Activated CD4-positive, alpha-beta T cell treated with anti-CD3 and anti-CD28 coated beads for 36 hours (primary cell): ENCODE results near the gene FSD2. TPM values are rescaled to one million over a fixed set of nuclear protein-coding genes. Genes with fewer than 3 reads are reported as not detected.
"Not testable (repeated sequence)": the region's sequence is repeated elsewhere in the genome, so short reads cannot be mapped to it uniquely, and the experiment has no call there.

Experiments
- ATAC-seq: fragments of 200-7000 bp; cut with Tn5 transposase; one replicate; pipeline ENCODE4 v1.10.0; 2021; ENCODE audit warnings: mild to moderate bottlenecking, moderate library complexity
- CTCF ChIA-PET: fragments of 350-600 bp; sonication (Branson Sonifier 250); formaldehyde crosslinking; loops from one replicate; lab custom pipeline; 2021; ENCODE audit warnings: antibody characterized with exemption; lab: Charles Lee
- POLR2A ChIA-PET: fragments of 350-600 bp; sonication (Branson Sonifier 250); formaldehyde crosslinking; loops from one replicate; lab custom pipeline; 2021; ENCODE audit warnings: antibody characterized with exemption, inconsistent platforms; lab: Charles Lee
- DNase-seq: peaks from one replicate; pipeline ENCODE4 v3.0.0-alpha.2; 2020
- H3K27ac Mint-ChIP-seq: one replicate; pipeline ENCODE4 v1.8.0; 2021; ENCODE audit warnings: mixed read lengths
- H3K27me3 Mint-ChIP-seq: one replicate; pipeline ENCODE4 v1.8.0; 2021; ENCODE audit warnings: mixed read lengths
- H3K36me3 Mint-ChIP-seq: one replicate; pipeline ENCODE4 v1.8.0; 2021; ENCODE audit warnings: low read depth, mixed read lengths
- H3K4me1 Mint-ChIP-seq: one replicate; pipeline ENCODE4 v1.8.0; 2021; ENCODE audit warnings: mixed read lengths
- H3K4me3 Mint-ChIP-seq: one replicate; pipeline ENCODE4 v1.8.0; 2021; ENCODE audit warnings: mild to moderate bottlenecking, moderate library complexity, mixed read lengths
- H3K9me3 Mint-ChIP-seq: one replicate; pipeline ENCODE4 v1.8.0; 2021; ENCODE audit warnings: low read depth, mixed read lengths
- intact Hi-C, 2 experiments: fragments of 100-400 bp; cut with DNase I in 1 of 2; cut with micrococcal nuclease in 1 of 2; formaldehyde crosslinking; loops; one replicate each; pipeline versions ENCODE4 v1.14.2 to v1.15.1; 2022 to 2024; cut with DNase I, micrococcal nuclease
- total RNA-seq, 2 experiments: library from RNA; stranded (reverse); gene quantifications; one replicate each; pipeline ENCODE4 v1.2.3, GENCODE V29; 2021

The FSD2 gene
- total RNA-seq, 2 experiments from 2014 or later = not detected

DNA sequence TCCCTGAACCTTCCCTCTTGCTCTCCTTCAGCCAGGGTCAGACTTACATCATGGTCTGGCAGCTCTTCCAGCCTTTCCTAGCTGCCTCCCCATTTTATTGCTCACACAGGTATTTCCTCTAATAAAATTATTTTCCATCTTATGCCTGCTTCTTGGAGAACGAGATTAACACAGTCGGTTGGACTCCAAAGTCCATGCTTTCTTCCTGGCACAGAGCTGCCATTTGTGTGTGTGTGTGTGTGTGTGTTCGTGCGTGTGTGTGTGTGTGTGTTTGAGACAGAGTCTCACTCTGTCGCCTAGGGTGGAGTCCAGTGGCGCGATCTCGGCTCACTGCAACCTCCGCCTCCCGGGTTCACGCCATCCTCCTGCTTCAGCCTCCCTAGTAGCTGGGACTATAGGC, 15.5 kb downstream of the FSD2 start:
- Mint-ChIP-seq H3K4me3 (no peak overlapping the region), H3K9me3 (peaks cover 10% of the 10 kb centered on the region), H3K4me1 (no peaks in the 10 kb centered on the region), H3K27me3 (no peaks in the 10 kb centered on the region), H3K27ac (no peak overlapping the region), H3K36me3 (peaks cover 5% of the 10 kb centered on the region)
- CTCF ChIA-PET = interaction anchor here (0.8 kb wide), 1 partner anchor 93 kb away, joined by 4 read pairs; no protein-coding TSS in a partner anchor
- no peak for DNase-seq
- POLR2A ChIA-PET = interaction anchor here (0.5 to 0.7 kb wide), 2 partner anchors 43 to 660 kb away, joined by 3 to 4 read pairs; no protein-coding TSS in a partner anchor
- ATAC-seq = no peak
- intact Hi-C loops = no loop called here

DNA sequence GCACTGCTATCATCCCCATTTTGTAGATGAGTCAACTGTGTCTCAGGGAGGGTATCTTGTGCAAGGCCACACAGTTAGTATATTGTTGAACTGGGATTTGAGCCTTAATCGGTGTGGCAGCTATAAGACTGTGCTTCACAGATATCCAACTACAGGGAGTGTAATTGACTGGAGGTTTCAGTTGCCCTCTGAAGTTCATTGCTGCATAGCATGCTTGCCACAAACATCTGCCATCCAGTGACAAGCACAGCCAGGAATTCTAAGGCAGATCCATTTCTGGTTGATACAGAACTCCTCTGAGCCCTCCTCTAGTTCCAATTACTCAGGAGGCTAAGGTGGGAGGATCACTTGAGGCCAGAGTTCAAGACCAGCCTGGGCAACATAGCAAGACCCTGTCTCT, 16.4 kb downstream of the FSD2 start:
- Mint-ChIP-seq H3K36me3 (peaks cover 5% of the 10 kb centered on the region), H3K9me3 (peaks cover 10% of the 10 kb centered on the region), H3K27ac (no peak overlapping the region), H3K4me3 (no peak overlapping the region), H3K27me3 (no peaks in the 10 kb centered on the region), H3K4me1 (no peaks in the 10 kb centered on the region)
- DNase-seq (no peak), ATAC-seq (no peak)
- ChIA-PET POLR2A (no interaction called here), CTCF (interaction anchor here (0.9 kb wide), 1 partner anchor 9 kb away, joined by 4 read pairs; no protein-coding TSS in a partner anchor)
- intact Hi-C loops = no loop called here

DNA sequence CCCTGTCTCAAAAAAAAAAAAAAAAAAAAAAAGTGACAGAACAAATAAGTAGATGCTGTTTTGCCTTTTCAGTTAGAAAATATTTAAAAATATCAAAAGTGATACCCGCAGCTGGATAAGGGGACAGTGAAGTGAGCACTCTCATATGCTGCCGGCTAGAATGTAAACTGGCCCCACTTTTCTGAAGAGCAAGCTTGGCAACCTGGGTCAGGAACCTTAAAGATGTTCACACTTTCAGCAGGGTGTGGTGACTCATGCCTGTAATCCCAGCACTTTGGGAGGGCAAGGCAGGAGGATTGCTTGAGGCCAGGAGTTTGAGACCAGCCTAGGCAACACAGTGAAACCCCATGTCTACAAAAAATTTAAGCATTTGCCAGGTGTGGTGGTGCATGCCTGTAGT, 17.4 kb downstream of the FSD2 start:
- POLR2A ChIA-PET = no interaction called here

DNA sequence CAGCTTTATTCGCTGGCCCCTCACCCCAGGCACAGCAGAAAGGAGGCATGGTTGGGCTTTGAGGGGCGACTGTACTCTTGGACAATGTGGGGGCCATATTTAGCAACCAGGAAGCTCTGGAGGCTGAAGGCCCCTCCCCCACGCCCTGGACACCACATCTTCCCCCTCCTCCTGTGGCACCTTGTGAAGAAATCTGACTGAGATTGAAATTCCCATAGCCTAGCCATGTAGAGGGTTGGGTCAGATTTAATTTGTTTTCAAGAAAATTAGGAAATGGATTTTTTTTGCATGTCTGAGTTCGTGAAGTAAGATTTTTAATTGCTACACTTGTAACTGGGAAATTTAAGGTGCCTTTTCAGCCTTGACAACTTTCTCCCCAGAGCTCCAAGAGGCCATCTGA, 24.5 kb downstream of the FSD2 start:
- DNase-seq = no peak
- ChIA-PET POLR2A (no interaction called here), CTCF (interaction anchor here (0.9 to 1.1 kb wide), 2 partner anchors 8 to 12 kb away, joined by 4 read pairs; no protein-coding TSS in a partner anchor)
- ATAC-seq = no peak
- H3K36me3 Mint-ChIP-seq = no peaks in the 10 kb centered on the region
- intact Hi-C loops = no loop called here
- H3K4me3 Mint-ChIP-seq = no peak overlapping the region
- peaks cover 2% of the 10 kb centered on the region for H3K27me3 Mint-ChIP-seq
- no peak overlapping the region for H3K27ac Mint-ChIP-seq
- H3K9me3 Mint-ChIP-seq = no peaks in the 10 kb centered on the region
- H3K4me1 Mint-ChIP-seq = no peaks in the 10 kb centered on the region

More for the DNA sequence above, 17.4 kb downstream of the FSD2 start:
- Mint-ChIP-seq H3K4me1 (no peaks in the 10 kb centered on the region), H3K27ac (no peak overlapping the region), H3K9me3 (peaks cover 2% of the 10 kb centered on the region), H3K36me3 (peaks cover 2% of the 10 kb centered on the region), H3K4me3 (no peak overlapping the region), H3K27me3 (peaks cover 2% of the 10 kb centered on the region)
- DNase-seq (no peak), ATAC-seq (no peak)
- CTCF ChIA-PET = no interaction called here
- intact Hi-C loops = no loop called here

DNA sequence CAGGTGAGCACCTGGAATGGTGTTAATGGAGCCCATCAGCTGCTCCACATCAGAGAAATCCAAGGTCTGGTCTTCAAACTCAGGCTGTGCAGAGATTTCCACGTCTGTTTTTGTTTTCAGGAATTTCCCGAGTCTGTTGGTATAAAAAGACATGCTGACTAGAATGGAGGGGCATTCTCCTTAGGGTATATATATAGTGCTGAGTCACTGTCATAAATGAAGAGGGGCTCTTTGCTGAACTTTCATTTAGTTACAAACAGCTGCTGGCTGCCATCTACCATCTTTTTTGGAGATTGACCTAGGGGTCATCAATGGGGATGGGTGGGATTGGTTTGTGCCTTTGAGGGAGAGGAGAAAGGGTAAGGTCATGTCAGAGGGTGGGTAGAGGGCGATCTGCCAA, 27.1 kb downstream of the FSD2 start:
- ChIA-PET POLR2A (no interaction called here), CTCF (no interaction called here)
- no peaks in the 10 kb centered on the region for H3K36me3 Mint-ChIP-seq
- DNase-seq (no peak), ATAC-seq (no peak)
- H3K9me3 Mint-ChIP-seq = no peaks in the 10 kb centered on the region
- H3K27me3 Mint-ChIP-seq = no peaks in the 10 kb centered on the region
- no peaks in the 10 kb centered on the region for H3K4me1 Mint-ChIP-seq
- no peak overlapping the region for H3K27ac Mint-ChIP-seq
- H3K4me3 Mint-ChIP-seq = no peak overlapping the region
- intact Hi-C loops = no loop called here

DNA sequence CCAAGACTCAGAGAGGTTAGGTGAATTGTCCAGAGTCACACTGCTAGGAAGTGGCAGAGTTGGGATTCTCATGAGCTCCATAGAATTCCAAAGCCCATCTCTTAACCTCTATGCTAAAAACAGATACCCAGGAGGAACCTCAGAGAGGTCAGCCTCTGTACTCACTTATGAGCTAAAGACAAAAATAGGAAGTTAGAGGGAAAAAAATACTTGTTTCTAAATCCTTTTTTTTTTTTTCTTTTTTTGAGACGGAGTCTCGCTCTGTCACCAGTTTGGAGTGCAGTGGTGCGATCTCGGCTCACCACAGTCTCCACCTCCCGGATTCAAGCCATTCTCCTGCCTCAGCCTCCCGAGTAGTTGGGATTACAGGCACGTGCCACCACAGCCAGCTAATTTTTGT, 31.4 kb downstream of the FSD2 start:
- Mint-ChIP-seq H3K9me3 (no peaks in the 10 kb centered on the region), H3K27me3 (no peaks in the 10 kb centered on the region), H3K27ac (no peak overlapping the region), H3K4me3 (no peak overlapping the region), H3K4me1 (no peaks in the 10 kb centered on the region), H3K36me3 (no peaks in the 10 kb centered on the region)
- intact Hi-C loops = no loop called here
- no peak for ATAC-seq
- CTCF ChIA-PET = interaction anchor here (0.6 to 0.7 kb wide), 3 partner anchors 54 to 281 kb away, joined by 3 to 5 read pairs (median 3); no protein-coding TSS in a partner anchor
- DNase-seq = no peak
- POLR2A ChIA-PET = interaction anchor here (0.7 kb wide), 1 partner anchor 665 kb away, joined by 5 read pairs; no protein-coding TSS in a partner anchor

DNA sequence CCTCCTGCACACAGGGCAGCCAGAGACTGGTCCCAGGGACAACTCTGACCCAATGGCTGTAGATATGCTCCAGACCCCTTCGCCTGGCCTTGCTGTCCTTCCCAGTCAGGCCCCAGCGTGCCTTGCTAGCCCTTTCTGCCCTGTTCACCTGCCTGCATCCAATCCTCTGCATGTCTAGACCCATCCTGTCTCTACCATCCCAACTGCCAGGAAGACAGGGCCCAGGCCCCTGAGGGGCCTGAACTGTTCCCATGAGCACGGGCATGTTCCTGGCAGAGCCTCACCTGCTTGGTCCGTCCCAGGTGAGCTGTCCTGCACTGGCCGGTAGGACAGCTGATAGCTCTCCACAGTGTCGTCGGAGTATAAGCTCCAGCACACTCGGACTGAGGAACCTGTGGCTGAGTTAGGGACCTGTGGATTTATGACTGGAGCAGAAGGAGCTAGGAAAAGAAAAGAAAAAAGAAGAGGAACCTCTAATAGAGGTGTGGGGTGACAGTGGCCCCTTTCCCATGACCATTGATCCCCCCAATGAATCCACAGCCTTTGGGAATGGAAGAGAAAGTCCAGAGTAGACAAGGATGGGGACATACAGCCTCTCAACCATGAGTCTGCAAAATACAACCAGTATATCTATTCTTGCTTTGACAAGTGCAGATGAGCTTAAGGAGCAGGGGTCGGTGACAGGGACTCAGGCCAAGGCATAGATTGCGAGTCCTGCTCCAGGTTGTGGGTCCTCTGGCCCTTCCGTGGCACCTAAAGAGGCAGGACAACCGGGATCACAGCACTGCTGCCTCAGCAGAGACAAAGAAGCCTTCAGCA, 33.9 kb downstream of the FSD2 start:
- ATAC-seq = no peak
- DNase-seq = no peak
- H3K4me3 Mint-ChIP-seq = no peak overlapping the region
- H3K4me1 Mint-ChIP-seq = no peaks in the 10 kb centered on the region
- H3K27me3 Mint-ChIP-seq = no peaks in the 10 kb centered on the region
- ChIA-PET CTCF (interaction anchor here (0.6 kb wide), 1 partner anchor 78 kb away, joined by 3 read pairs; no protein-coding TSS in a partner anchor), POLR2A (no interaction called here)
- intact Hi-C loops = no loop called here
- H3K27ac Mint-ChIP-seq = no peak overlapping the region
- H3K36me3 Mint-ChIP-seq = peaks cover 4% of the 10 kb centered on the region
- H3K9me3 Mint-ChIP-seq = no peaks in the 10 kb centered on the region

DNA sequence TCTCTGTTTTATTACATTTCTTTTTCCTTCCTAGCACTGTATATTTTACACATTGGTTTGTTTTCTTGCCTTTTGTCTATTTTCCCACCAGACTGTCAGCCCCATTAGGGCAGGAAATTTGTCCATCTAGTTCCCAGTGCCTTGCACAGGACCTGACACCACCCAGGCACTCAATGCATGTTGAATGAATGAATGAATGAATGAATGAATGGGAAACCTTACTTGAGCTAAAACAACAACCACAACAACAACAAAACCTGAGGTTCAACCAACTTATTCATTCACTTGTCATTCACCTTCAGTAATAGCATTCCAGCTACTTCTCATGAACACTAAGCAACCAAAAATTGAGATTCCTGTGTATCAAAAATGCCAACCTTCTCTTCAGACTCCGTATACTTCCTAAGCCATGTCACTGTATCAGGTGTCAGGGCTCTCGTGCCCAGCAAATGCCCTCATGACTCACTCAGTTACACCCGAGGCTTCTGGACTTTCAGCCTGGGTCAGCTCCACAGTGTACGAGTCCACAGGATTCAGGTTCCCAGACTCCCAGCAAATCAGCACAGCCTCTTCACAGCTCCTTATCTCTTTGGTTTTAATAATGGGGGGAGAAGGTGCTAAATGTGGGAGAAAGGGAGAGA, 37.3 kb downstream of the FSD2 start:
- Mint-ChIP-seq H3K36me3 (peaks cover 17% of the 10 kb centered on the region), H3K4me3 (no peak overlapping the region), H3K4me1 (no peaks in the 10 kb centered on the region), H3K27me3 (no peaks in the 10 kb centered on the region), H3K27ac (no peak overlapping the region), H3K9me3 (no peaks in the 10 kb centered on the region)
- ATAC-seq (no peak), DNase-seq (no peak)
- intact Hi-C loops = no loop called here
- ChIA-PET POLR2A (no interaction called here), CTCF (no interaction called here)

DNA sequence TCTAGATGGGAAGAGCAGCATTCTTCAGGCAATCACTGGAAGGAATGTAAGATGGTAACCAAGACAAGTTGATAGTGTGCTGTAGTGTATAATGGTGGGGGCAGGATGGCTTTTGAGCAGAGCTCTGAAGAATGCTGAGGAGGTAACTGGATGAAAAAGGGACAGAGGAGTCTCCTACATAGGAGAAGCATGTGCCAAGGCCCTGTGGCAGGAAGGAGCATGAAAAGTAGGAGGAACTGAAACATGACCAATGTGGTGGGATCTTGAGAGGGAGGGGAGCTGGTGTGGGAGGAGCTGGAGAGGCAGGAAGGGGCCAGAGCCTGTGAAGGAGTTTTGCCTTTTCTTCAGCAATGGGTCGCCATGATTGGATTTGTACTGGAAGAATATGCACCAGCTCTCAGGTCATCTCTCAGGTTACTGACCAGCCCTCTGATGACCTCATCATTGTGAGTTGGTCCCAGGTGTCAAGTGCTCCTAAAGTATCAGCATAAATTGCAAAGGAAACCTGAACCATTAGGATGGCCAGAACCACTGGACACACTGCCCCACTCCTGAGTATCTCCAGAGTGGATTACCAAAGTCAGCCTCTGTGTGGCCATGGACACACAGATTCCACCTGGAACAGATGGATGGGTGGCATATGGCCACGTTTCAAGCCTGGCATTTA, 38.6 kb downstream of the FSD2 start:
- ATAC-seq (no peak), DNase-seq (no peak)
- POLR2A ChIA-PET = interaction anchor here (0.6 kb wide), 1 partner anchor 16 kb away, joined by 4 read pairs; no protein-coding TSS in a partner anchor
- H3K9me3 Mint-ChIP-seq = no peaks in the 10 kb centered on the region
- H3K4me1 Mint-ChIP-seq = peaks cover 2% of the 10 kb centered on the region
- H3K27me3 Mint-ChIP-seq = no peaks in the 10 kb centered on the region
- no peak overlapping the region for H3K27ac Mint-ChIP-seq
- no peak overlapping the region for H3K4me3 Mint-ChIP-seq
- intact Hi-C loops = no loop called here
- H3K36me3 Mint-ChIP-seq = peaks cover 21% of the 10 kb centered on the region
- CTCF ChIA-PET = no interaction called here

DNA sequence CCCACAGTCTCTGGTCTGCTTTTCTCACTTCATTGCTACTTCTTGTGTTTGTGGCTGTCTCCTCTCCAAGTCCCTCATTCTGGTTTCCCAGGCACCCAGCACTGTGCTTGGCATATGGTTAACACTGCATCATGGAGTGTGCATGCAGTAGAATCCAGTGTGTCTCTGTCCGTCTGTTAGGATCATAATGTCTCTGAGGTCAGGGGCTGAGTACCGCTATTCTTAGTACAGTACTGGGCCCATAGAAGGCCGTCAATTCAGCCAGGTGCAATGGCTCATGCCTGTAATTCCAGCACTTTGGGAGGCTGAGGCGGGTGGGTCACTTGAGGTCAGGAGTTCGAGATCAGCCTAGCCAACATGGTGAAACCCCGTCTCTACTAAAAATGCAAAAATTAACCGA, 39.7 kb downstream of the FSD2 start:
- H3K9me3 Mint-ChIP-seq, H3K27me3 Mint-ChIP-seq, H3K4me3 Mint-ChIP-seq, intact Hi-C loops, H3K4me1 Mint-ChIP-seq, ATAC-seq, DNase-seq, POLR2A ChIA-PET, H3K27ac Mint-ChIP-seq: not testable (repeated sequence)
- H3K36me3 Mint-ChIP-seq = peaks cover 21% of the 10 kb centered on the region
- CTCF ChIA-PET = interaction anchor here (0.6 kb wide), 1 partner anchor 32 kb away, joined by 3 read pairs; no protein-coding TSS in a partner anchor

DNA sequence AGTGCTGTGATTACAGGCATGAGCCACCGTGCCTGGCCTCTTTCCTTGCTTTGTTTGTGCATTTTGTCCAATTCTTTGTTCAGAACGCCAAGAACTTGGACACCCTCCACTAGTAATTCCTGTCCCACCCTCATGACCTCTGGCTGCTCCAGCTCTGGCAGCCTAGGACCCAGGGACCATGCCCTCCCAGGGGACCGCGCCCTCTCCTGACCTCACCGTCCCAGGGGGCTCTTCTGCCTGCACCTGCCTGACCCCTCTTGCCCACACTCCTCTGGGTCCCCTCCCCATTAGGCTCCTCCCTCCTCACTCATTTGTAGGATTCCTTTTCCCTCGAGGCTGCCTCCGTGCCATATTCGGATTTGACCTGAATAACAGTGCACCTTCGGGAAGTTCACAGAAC, 41.1 kb downstream of the FSD2 start:
- Mint-ChIP-seq H3K27me3 (no peaks in the 10 kb centered on the region), H3K27ac (no peak overlapping the region), H3K9me3 (no peaks in the 10 kb centered on the region), H3K36me3 (peaks cover 31% of the 10 kb centered on the region), H3K4me1 (peaks cover 2% of the 10 kb centered on the region), H3K4me3 (no peak overlapping the region)
- POLR2A ChIA-PET = no interaction called here
- DNase-seq (no peak), ATAC-seq (no peak)
- CTCF ChIA-PET = no interaction called here
- intact Hi-C loops = no loop called here
